Measurements from ENCODE around the gene SLC15A4.

Gene SLC15A4

DNA sequence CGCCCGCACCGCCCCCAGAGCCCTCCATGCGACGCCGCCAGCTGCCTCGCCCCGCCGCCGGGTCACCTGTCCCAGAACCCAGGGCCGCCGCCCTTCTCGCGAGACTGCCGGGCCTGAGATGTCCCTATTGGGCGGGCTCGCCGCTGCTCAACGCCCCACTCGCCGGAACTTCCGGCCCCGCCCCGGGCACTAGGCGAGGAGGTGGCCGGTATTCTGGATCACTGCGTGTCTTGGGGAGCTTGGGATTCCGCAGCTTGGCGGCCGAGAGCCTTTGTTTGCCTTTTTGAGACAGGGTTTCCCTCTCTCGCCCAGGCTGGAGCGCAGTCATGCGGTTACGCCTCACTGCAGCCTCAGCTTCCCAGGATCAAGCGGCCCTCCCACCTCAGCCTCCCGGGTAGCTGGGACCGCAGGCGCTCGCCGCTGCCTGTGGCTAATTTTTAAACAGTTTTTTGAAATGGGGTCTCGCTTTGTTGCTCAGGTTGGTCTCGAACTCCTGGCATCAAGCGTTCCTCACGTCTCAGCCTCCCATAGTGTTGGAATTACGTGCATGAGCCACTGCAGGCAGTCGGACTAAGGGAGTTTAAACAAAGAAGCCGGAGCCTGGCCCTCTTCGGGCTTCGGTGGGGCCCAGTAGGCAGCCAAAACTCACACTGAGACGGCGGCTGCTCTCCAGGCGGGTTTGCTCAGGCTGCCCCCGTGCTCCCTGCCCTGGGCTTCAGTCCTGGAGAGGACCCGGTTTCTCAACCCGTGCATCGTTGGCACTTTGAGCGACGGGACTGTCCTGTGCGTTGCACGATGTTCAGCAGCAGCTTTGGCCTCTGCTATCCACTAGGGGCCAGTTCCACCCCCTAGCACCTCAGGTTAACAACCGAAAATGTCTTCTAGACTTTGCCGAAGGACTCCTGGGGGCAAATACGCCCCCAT lies at the start of gene SLC15A4:
Gene SLC15A4 (minus strand): TSS at position 43 of the 924 bp plus-strand sequence. CDS start 15 bp downstream, at position 28.
- Histone ChIP-seq H3K4me1 (ENCODE audit: low read length) (peaks cover 41% of the 10 kb centered on the region), H3K4me2 (ENCODE audit: low read length) (peak within 1 kb of the TSS; percentile 85), H3K9ac (ENCODE audit: low read length) (peak within 1 kb of the TSS; percentile 95), H4K20me1 (ENCODE audit: insufficient read depth, low read length) (peaks cover 15% of the 10 kb centered on the region), H3K36me3 (replicated peaks; ENCODE audit: low read depth, low read length) (peaks cover 31% of the 10 kb centered on the region), H3K27me3 (ENCODE audit: low read depth, low read length) (no peaks in the 10 kb centered on the region), H3K4me3 (ENCODE audit: low read length) (peak within 1 kb of the TSS; percentile 98), H3K27ac (ENCODE audit: low read length) (peak within 1 kb of the TSS; percentile 96), H3K79me2 (ENCODE audit: low read length) (peaks cover 55% of the 10 kb centered on the region), H2AFZ (ENCODE audit: low read depth, low read length) (no peak within 1 kb of the TSS; the same call in 1 of the 2 replicates), H3K9me3 (ENCODE audit: insufficient read depth, low read length) (peaks cover 6% of the 10 kb centered on the region)
- TF ChIP-seq, protein P1, sequence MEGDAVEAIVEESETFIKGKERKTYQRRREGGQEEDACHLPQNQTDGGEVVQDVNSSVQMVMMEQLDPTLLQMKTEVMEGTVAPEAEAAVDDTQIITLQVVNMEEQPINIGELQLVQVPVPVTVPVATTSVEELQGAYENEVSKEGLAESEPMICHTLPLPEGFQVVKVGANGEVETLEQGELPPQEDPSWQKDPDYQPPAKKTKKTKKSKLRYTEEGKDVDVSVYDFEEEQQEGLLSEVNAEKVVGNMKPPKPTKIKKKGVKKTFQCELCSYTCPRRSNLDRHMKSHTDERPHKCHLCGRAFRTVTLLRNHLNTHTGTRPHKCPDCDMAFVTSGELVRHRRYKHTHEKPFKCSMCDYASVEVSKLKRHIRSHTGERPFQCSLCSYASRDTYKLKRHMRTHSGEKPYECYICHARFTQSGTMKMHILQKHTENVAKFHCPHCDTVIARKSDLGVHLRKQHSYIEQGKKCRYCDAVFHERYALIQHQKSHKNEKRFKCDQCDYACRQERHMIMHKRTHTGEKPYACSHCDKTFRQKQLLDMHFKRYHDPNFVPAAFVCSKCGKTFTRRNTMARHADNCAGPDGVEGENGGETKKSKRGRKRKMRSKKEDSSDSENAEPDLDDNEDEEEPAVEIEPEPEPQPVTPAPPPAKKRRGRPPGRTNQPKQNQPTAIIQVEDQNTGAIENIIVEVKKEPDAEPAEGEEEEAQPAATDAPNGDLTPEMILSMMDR (IDR thresholded peaks at IDR 0.05; ENCODE audit: low read depth, low read length) = peak; percentile 27; the same call in 1 of the 2 replicates
- no peak for TF ChIP-seq EZH2phosphoT487 (IDR thresholded peaks at IDR 0.05; ENCODE audit: low read depth)

DNA sequence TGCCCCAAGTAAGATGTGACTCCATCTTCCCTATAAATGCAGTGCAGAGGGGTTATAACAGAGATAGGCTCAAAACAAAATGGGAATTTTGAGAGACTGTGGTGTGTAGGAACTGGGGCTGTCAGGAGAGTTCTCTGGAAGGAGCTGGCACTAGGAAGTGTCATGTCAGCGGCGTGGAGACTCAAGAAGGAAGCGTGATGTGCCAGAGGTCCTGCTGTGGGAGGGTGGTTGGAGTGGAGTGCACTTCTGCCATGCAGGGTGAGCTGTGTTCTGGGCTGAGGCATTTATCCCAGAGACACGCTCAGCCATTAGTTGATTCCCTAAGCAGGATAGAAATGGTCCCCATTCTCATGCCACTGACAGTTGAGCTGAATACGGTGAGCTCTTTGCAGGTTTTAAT lies 48.5 kb upstream of the SLC15A4 start:
- no peaks in the 10 kb centered on the region for H3K4me1 ChIP-seq (ENCODE audit: low read length)
- TF ChIP-seq EZH2phosphoT487 (IDR thresholded peaks at IDR 0.05; ENCODE audit: low read depth) = no peak
- TF ChIP-seq, protein P1 (IDR thresholded peaks at IDR 0.05; ENCODE audit: low read depth, low read length) = no peak

DNA sequence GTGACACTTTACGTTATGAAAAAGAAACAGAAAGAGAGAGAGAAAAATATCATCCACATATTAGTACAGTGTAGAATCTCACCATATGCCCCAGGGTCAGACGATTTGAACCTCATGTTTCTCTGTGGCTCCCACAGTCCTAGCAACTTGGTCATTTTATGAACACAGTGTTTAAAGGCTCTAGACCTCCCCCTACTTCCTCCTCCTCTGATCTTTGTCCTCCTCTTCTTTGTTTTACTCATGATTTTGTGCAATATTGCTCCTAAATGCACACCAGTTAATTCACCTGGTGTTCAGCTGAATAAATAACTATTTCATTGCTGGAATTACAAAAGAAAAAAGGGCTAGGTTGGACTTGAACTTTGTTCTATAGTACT lies 47.7 kb upstream of the SLC15A4 start:
- H3K9me3 ChIP-seq (ENCODE audit: insufficient read depth, low read length) = no peaks in the 10 kb centered on the region
- no peak overlapping the region for H3K27ac ChIP-seq (ENCODE audit: low read length)
- no peak for TF ChIP-seq EZH2phosphoT487 (IDR thresholded peaks at IDR 0.05; ENCODE audit: low read depth)
- TF ChIP-seq, protein P1 (IDR thresholded peaks at IDR 0.05; ENCODE audit: low read depth, low read length) = no peak
- no peaks in the 10 kb centered on the region for H3K79me2 ChIP-seq (ENCODE audit: low read length)
- H3K9ac ChIP-seq (ENCODE audit: low read length) = no peak overlapping the region
- H2AFZ ChIP-seq (ENCODE audit: low read depth, low read length) = no peak overlapping the region
- no peaks in the 10 kb centered on the region for H3K27me3 ChIP-seq (ENCODE audit: low read depth, low read length)
- no peaks in the 10 kb centered on the region for H3K4me1 ChIP-seq (ENCODE audit: low read length)
- H3K4me2 ChIP-seq (ENCODE audit: low read length) = no peak overlapping the region
- no peaks in the 10 kb centered on the region for H4K20me1 ChIP-seq (ENCODE audit: insufficient read depth, low read length)
- no peaks in the 10 kb centered on the region for H3K36me3 ChIP-seq (replicated peaks; ENCODE audit: low read depth, low read length)
- no peak overlapping the region for H3K4me3 ChIP-seq (ENCODE audit: low read length)

More for the DNA sequence above, 48.5 kb upstream of the SLC15A4 start:
- no peaks in the 10 kb centered on the region for H3K9me3 ChIP-seq (ENCODE audit: insufficient read depth, low read length)
- no peak overlapping the region for H3K4me2 ChIP-seq (ENCODE audit: low read length)
- no peaks in the 10 kb centered on the region for H3K36me3 ChIP-seq (replicated peaks; ENCODE audit: low read depth, low read length)
- H3K4me3 ChIP-seq (ENCODE audit: low read length) = no peak overlapping the region
- H3K27ac ChIP-seq (ENCODE audit: low read length) = no peak overlapping the region
- H2AFZ ChIP-seq (ENCODE audit: low read depth, low read length) = no peak overlapping the region
- H3K9ac ChIP-seq (ENCODE audit: low read length) = no peak overlapping the region
- H4K20me1 ChIP-seq (ENCODE audit: insufficient read depth, low read length) = no peaks in the 10 kb centered on the region
- H3K27me3 ChIP-seq (ENCODE audit: low read depth, low read length) = no peaks in the 10 kb centered on the region
- no peaks in the 10 kb centered on the region for H3K79me2 ChIP-seq (ENCODE audit: low read length)

DNA sequence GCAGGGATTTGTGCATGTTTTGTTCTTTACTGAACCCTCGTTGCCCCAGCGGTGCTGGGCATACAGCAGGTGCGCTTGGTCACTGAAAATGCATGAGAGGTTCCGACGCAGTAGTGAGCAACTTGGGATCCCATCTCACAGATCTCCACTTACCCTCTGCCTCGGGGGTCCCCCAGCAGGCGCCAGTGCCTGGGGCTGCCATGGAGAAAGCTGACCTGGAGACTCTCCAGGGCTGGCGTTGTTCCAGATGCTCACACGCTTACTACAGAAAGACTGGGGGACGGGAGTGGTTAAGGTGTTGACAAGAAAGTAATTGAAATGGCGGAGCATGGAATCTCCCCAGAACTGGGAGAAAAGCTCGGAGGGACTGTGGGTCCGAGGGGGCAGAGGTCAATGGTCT lies 43.7 kb upstream of the SLC15A4 start:
- no peak overlapping the region for H3K4me2 ChIP-seq (ENCODE audit: low read length)
- H3K27ac ChIP-seq (ENCODE audit: low read length) = no peak overlapping the region
- H4K20me1 ChIP-seq (ENCODE audit: insufficient read depth, low read length) = no peaks in the 10 kb centered on the region
- H3K4me3 ChIP-seq (ENCODE audit: low read length) = no peak overlapping the region
- TF ChIP-seq, protein P1 (IDR thresholded peaks at IDR 0.05; ENCODE audit: low read depth, low read length) = no peak
- no peak for TF ChIP-seq EZH2phosphoT487 (IDR thresholded peaks at IDR 0.05; ENCODE audit: low read depth)
- H3K79me2 ChIP-seq (ENCODE audit: low read length) = no peaks in the 10 kb centered on the region
- no peak overlapping the region for H2AFZ ChIP-seq (ENCODE audit: low read depth, low read length)
- no peaks in the 10 kb centered on the region for H3K4me1 ChIP-seq (ENCODE audit: low read length)
- H3K9me3 ChIP-seq (ENCODE audit: insufficient read depth, low read length) = no peaks in the 10 kb centered on the region
- H3K27me3 ChIP-seq (ENCODE audit: low read depth, low read length) = no peaks in the 10 kb centered on the region
- H3K36me3 ChIP-seq (replicated peaks; ENCODE audit: low read depth, low read length) = no peaks in the 10 kb centered on the region
- H3K9ac ChIP-seq (ENCODE audit: low read length) = no peak overlapping the region

Measured in OCI-LY3 (cell line).